ENCODE measurements around the gene MGP.

Gene MGP

DNA sequence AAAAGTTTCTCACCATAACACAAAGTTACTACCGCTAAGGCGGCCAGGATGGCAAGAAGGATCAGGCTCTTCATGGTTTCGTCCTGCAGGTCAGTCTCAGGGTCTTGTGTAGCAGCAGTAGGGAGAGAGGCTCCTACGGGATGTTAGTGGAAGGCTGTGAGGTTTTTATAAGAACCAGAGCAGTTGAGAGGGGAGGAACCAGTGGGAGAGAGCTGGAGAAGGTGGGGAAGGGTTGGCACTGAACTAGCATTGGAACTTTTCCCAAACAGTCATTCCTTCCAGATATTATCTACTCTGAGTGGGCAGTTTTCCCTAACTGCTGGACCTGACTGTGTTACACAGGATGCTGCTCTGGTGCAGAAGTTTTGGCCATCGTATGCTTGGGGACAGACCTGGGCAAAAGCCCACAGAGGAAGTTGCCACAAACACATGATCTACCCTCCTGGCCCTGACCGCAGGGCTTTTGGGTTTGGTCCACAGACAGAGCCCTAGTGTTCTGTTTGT lies at the start of gene MGP:
MGP (minus strand) TSS at position 137 of the 504 bp plus-strand sequence; CDS start at position 74, 63 bp downstream.
- H3K4me3 ChIP-seq (ENCODE audit: low read depth, low read length): peak within 1 kb of the TSS; percentile 23
- DNase-seq (ENCODE audit: low read depth, low spot score): peak; percentile 63
- in situ Hi-C loops (cut with HindIII; ENCODE audit: low sequenced_read_pairs): no loop called here
- no peak for TF ChIP-seq CTCF (IDR thresholded peaks at IDR 0.05; ENCODE audit: low read depth, low read length)

- DNase-seq (ENCODE audit: low read depth, low spot score): no peak
- H3K4me3 ChIP-seq (ENCODE audit: low read depth, low read length): no peak overlapping the region
- in situ Hi-C loops (cut with HindIII; ENCODE audit: low sequenced_read_pairs): no loop called here
- no peak for TF ChIP-seq CTCF (IDR thresholded peaks at IDR 0.05; ENCODE audit: low read depth, low read length)
Observed at GRCh38 chr12:14935031-14935430, 49.4 kb upstream of the MGP start.

GRCh38 chr12:14934511-14934910 lies 48.9 kb upstream of the MGP start:
- no peak overlapping the region for H3K4me3 ChIP-seq (ENCODE audit: low read depth, low read length)
- in situ Hi-C loops (cut with HindIII; ENCODE audit: low sequenced_read_pairs): no loop called here

DNA sequence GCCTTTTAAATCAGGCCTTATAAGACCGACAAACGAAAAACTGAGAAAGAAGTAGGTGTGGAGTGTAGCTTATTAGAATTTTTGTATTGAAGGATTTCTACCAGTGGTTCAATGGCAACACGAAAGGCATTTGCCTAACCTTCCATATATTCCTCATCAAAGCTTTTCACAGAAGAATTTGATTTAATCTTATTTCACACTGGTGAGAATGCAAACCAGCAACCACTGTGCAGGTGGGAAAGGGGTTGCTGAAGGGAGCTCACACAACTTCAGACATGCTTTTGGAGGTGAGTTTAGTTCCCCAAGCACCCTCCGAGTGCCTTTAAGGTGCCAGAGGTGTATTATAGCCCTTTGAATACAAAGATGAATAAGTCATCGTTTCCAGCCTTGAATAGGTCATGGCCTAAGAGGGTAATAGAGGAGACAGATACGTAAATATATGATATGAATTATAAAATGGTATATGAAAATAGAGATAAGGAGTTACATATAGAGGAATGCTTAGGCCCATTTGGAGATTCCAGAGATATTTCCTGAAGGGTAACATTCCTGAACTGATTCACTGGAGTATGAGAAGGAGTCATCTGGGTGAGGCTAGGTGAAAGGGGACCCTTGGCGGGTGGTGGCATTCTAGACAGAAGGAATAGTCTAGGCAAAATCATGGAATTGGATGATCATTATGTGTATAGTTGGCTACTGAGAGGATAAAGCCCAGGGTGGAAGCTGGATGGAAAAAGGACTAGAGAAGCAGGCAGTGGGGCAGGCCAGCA lies 46.3 kb upstream of the MGP start:
- in situ Hi-C loops (cut with HindIII; ENCODE audit: low sequenced_read_pairs): no loop called here
- TF ChIP-seq CTCF (IDR thresholded peaks at IDR 0.05; ENCODE audit: low read depth, low read length): no peak
- H3K4me3 ChIP-seq (ENCODE audit: low read depth, low read length): no peak overlapping the region
- no peak for DNase-seq (ENCODE audit: low read depth, low spot score)

More at GRCh38 chr12:14934511-14934910, 48.9 kb upstream of the MGP start:
- no peak for TF ChIP-seq CTCF (IDR thresholded peaks at IDR 0.05; ENCODE audit: low read depth, low read length)
- no peak for DNase-seq (ENCODE audit: low read depth, low spot score)

- H3K4me3 ChIP-seq (ENCODE audit: low read depth, low read length): no peak overlapping the region
- no peak for DNase-seq (ENCODE audit: low read depth, low spot score)
- no peak for TF ChIP-seq CTCF (IDR thresholded peaks at IDR 0.05; ENCODE audit: low read depth, low read length)
- in situ Hi-C loops (cut with HindIII; ENCODE audit: low sequenced_read_pairs): no loop called here
Observed at GRCh38 chr12:14931359-14931758, 45.7 kb upstream of the MGP start.

DNA sequence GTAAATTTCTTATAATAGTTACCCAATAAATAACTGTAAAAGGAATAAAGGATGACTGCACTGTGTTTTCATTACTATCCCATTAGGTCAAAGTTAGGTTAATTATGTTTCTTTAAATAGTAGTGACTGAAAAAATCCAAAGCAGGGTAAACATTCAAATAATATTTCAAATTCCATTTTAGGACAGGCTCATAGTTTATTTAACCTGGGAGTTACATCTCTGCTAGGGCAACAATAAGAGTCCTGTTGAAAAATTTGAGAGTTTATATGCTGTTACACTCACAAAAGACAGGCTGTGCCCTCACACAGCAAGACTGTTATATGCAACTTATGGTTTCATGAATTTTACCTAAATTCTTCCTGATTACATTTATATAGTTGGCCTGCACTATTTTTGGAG lies 44.6 kb upstream of the MGP start:
- peak; percentile 20 for TF ChIP-seq CTCF (IDR thresholded peaks at IDR 0.05; ENCODE audit: low read depth, low read length)
- DNase-seq (ENCODE audit: low read depth, low spot score): peak; percentile 50
- in situ Hi-C loops (cut with HindIII; ENCODE audit: low sequenced_read_pairs): no loop called here
- H3K4me3 ChIP-seq (ENCODE audit: low read depth, low read length): no peak overlapping the region

All from astrocyte of the spinal cord (primary cell).